CD4-positive, CD25-positive, alpha-beta regulatory T cell (primary cell): ENCODE results near the gene ITGAV. TPM values are rescaled to one million over a fixed set of nuclear protein-coding genes. Genes with fewer than 3 reads are reported as not detected.

Experiments
- ATAC-seq, 2 donors: fragments of 150-1000 bp; cut with Tn5 transposase; one replicate each; pipeline ENCODE4 v1.10.0; 2021; ENCODE audit warnings: low read depth in 2 of 2, moderate number of reproducible peaks in 2 of 2, moderate library complexity in 1 of 2
- DNase-seq, 3 donors: peaks; one replicate each; pipeline versions ENCODE4 v3.0.0 to v3.0.0-alpha.2; 2012 to 2022; ENCODE audit warnings: mixed read lengths in 1 of 3
- H3K27ac ChIP-seq: one replicate; pipeline ENCODE4 v1.7.0; 2013; ENCODE audit warnings: mild to moderate bottlenecking, low read length; ENCODE audit not compliant: insufficient read depth, poor library complexity, severe bottlenecking
- H3K27me3 ChIP-seq: one replicate; pipeline ENCODE4 v1.7.0; 2013; ENCODE audit warnings: low read length; ENCODE audit not compliant: control insufficient read depth, insufficient read depth
- H3K36me3 ChIP-seq: one replicate; pipeline ENCODE4 v1.7.0; 2013; ENCODE audit warnings: mild to moderate bottlenecking, low read length, moderate library complexity; ENCODE audit not compliant: control insufficient read depth, insufficient read depth
- H3K4me1 ChIP-seq: 2 replicates; pipeline ENCODE4 v1.7.0; 2013; ENCODE audit warnings: mild to moderate bottlenecking, low read length; ENCODE audit not compliant: insufficient read depth, control insufficient read depth, poor library complexity, severe bottlenecking
- H3K4me3 ChIP-seq: one replicate; pipeline ENCODE4 v1.7.0; 2013; ENCODE audit warnings: low read depth, mild to moderate bottlenecking, low read length, moderate library complexity
- H3K9me3 ChIP-seq, 2 experiments: 1 replicate in 1 of 2; 2 replicates in 1 of 2; pipeline ENCODE4 v1.7.0; 2013; ENCODE audit warnings: low read length in 2 of 2, mild to moderate bottlenecking in 1 of 2, moderate library complexity in 1 of 2; ENCODE audit not compliant: control insufficient read depth in 2 of 2
- H3K27ac Mint-ChIP-seq, 3 donors: one replicate each; pipeline ENCODE4 v1.8.0; 2020 to 2022; ENCODE audit warnings: mild to moderate bottlenecking in 3 of 3, mixed read lengths in 3 of 3, moderate library complexity in 2 of 3
- H3K27me3 Mint-ChIP-seq: one replicate; pipeline ENCODE4 v1.8.0; 2022; ENCODE audit warnings: mild to moderate bottlenecking, mixed read lengths
- H3K36me3 Mint-ChIP-seq: one replicate; pipeline ENCODE4 v1.8.0; 2020; ENCODE audit warnings: mixed read lengths
- H3K4me1 Mint-ChIP-seq, 4 donors: one replicate each; pipeline ENCODE4 v1.8.0; 2020 to 2022; ENCODE audit warnings: mixed read lengths in 4 of 4, mild to moderate bottlenecking in 1 of 4
- H3K4me3 Mint-ChIP-seq, 4 donors: one replicate each; pipeline ENCODE4 v1.8.0; 2020 to 2022; ENCODE audit warnings: mild to moderate bottlenecking in 4 of 4, mixed read lengths in 4 of 4, moderate library complexity in 3 of 4
- H3K9me3 Mint-ChIP-seq, 7 donors: one replicate each; pipeline ENCODE4 v1.8.0; 2020 to 2022; ENCODE audit warnings: mixed read lengths in 7 of 7, mild to moderate bottlenecking in 3 of 7, moderate library complexity in 2 of 7
- polyA plus RNA-seq, 4 donors: library from polyadenylated mRNA; unstranded; fragments of 300-500 nt; fragmentation: Illumina TruSeq; gene quantifications; one replicate each; pipeline ENCODE4 v1.2.3, GENCODE V29; 2021
- total RNA-seq: library from RNA; stranded (reverse); gene quantifications from one replicate; pipeline ENCODE4 v1.2.3, GENCODE V29; 2022

The ITGAV gene
- total and polyA plus RNA-seq, 5 donors from 2014 or later = 0.36 to 8.1 (median 0.85) TPM

- peaks cover 21% of the 10 kb centered on the region for H3K27me3 ChIP-seq
- H3K4me1 Mint-ChIP-seq = peaks cover 0 to 9% (median 3%) of the 10 kb centered on the region in 4 donors
- no peak overlapping the region for H3K4me3 Mint-ChIP-seq
- H3K9me3 ChIP-seq = no peaks in the 10 kb centered on the region
- no peak overlapping the region for H3K4me3 ChIP-seq
- peaks cover 46% of the 10 kb centered on the region for H3K27me3 Mint-ChIP-seq
- no peak for DNase-seq
- no peak for ATAC-seq
- peaks cover 0 to 9% (median 2%) of the 10 kb centered on the region in 7 donors for H3K9me3 Mint-ChIP-seq
- H3K27ac Mint-ChIP-seq = no peak overlapping the region
- no peaks in the 10 kb centered on the region for H3K36me3 ChIP-seq
- H3K36me3 Mint-ChIP-seq = no peaks in the 10 kb centered on the region
- peaks cover 13% of the 10 kb centered on the region for H3K4me1 ChIP-seq
- H3K27ac ChIP-seq = no peak overlapping the region
These were observed 106.4 kb downstream of the ITGAV start for GRCh38 chr2:186696290-186696689.

DNA sequence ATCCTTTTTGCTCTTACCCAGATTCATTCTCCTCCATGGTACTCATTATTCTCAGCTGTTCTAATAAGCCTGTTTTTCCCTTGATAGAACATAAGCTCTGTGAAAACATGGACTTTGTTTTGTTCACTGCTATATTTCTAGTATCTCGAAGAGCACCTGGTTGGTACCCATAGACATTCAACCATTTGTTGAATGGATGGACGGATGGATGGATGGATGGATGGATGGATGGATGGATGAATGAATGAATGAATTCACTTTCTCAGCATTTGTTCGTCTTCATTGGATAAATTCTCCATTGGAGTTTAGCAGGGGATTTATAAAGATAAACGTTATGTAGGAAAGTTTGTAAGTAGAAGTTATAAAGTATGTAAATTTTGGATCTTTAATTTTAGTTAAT, 106.9 kb downstream of the ITGAV start:
- peaks cover 13% of the 10 kb centered on the region for H3K4me1 ChIP-seq
- Mint-ChIP-seq H3K4me3 (no peak overlapping the region), H3K36me3 (no peaks in the 10 kb centered on the region), H3K4me1 (peaks cover 0 to 9% (median 3%) of the 10 kb centered on the region in 4 donors), H3K9me3 (peaks cover 0 to 8% (median 2%) of the 10 kb centered on the region in 7 donors), H3K27me3 (peaks cover 46% of the 10 kb centered on the region), H3K27ac (no peak overlapping the region)
- ATAC-seq (no peak), DNase-seq (no peak)
- no peak overlapping the region for H3K4me3 ChIP-seq
- H3K27me3 ChIP-seq = peaks cover 21% of the 10 kb centered on the region
- H3K9me3 ChIP-seq = no peaks in the 10 kb centered on the region
- H3K27ac ChIP-seq = no peak overlapping the region
- no peaks in the 10 kb centered on the region for H3K36me3 ChIP-seq

GRCh38 chr2:186697536-186697935, 107.7 kb downstream of the ITGAV start:
- no peaks in the 10 kb centered on the region for H3K9me3 ChIP-seq
- H3K4me3 Mint-ChIP-seq = no peak overlapping the region
- H3K27me3 ChIP-seq = peaks cover 18% of the 10 kb centered on the region
- peaks cover 13% of the 10 kb centered on the region for H3K4me1 ChIP-seq
- DNase-seq (no peak), ATAC-seq (no peak)
- H3K27me3 Mint-ChIP-seq = peaks cover 46% of the 10 kb centered on the region
- H3K36me3 Mint-ChIP-seq = no peaks in the 10 kb centered on the region
- H3K4me1 Mint-ChIP-seq = peaks cover 0 to 9% (median 3%) of the 10 kb centered on the region in 4 donors
- no peak overlapping the region for H3K27ac Mint-ChIP-seq
- H3K27ac ChIP-seq = no peak overlapping the region
- H3K4me3 ChIP-seq = no peak overlapping the region
- no peaks in the 10 kb centered on the region for H3K36me3 ChIP-seq
- peaks cover 0 to 6% (median 2%) of the 10 kb centered on the region in 7 donors for H3K9me3 Mint-ChIP-seq

GRCh38 chr2:186699742-186700141, 109.9 kb downstream of the ITGAV start:
- peaks cover 18% of the 10 kb centered on the region for H3K27me3 ChIP-seq

GRCh38 chr2:186702006-186702405, 112.2 kb downstream of the ITGAV start:
- Histone ChIP-seq H3K36me3 (no peaks in the 10 kb centered on the region), H3K27me3 (peaks cover 3% of the 10 kb centered on the region), H3K4me1 (no peaks in the 10 kb centered on the region), H3K9me3 (no peaks in the 10 kb centered on the region), H3K4me3 (no peak overlapping the region), H3K27ac (no peak overlapping the region)
- H3K4me1 Mint-ChIP-seq = no peaks in the 10 kb centered on the region
- H3K4me3 Mint-ChIP-seq = no peak overlapping the region
- ATAC-seq = no peak
- peaks cover 11% of the 10 kb centered on the region for H3K27me3 Mint-ChIP-seq
- DNase-seq = no peak
- no peaks in the 10 kb centered on the region for H3K36me3 Mint-ChIP-seq
- H3K27ac Mint-ChIP-seq = no peak overlapping the region
- H3K9me3 Mint-ChIP-seq = peaks cover 0 to 1% (median 0%) of the 10 kb centered on the region in 7 donors

More at GRCh38 chr2:186699742-186700141, 109.9 kb downstream of the ITGAV start:
- Mint-ChIP-seq H3K4me1 (peaks cover 0 to 5% (median 0%) of the 10 kb centered on the region in 4 donors), H3K27ac (peak overlapping the region in 1 of 3 donors; percentile 44), H3K9me3 (peaks cover 0 to 4% (median 0%) of the 10 kb centered on the region in 7 donors), H3K4me3 (no peak overlapping the region), H3K36me3 (no peaks in the 10 kb centered on the region), H3K27me3 (peaks cover 33% of the 10 kb centered on the region)
- no peaks in the 10 kb centered on the region for H3K4me1 ChIP-seq
- ATAC-seq = no peak
- H3K9me3 ChIP-seq = no peaks in the 10 kb centered on the region
- no peak overlapping the region for H3K27ac ChIP-seq
- H3K4me3 ChIP-seq = no peak overlapping the region
- DNase-seq = no peak
- H3K36me3 ChIP-seq = no peaks in the 10 kb centered on the region

DNA sequence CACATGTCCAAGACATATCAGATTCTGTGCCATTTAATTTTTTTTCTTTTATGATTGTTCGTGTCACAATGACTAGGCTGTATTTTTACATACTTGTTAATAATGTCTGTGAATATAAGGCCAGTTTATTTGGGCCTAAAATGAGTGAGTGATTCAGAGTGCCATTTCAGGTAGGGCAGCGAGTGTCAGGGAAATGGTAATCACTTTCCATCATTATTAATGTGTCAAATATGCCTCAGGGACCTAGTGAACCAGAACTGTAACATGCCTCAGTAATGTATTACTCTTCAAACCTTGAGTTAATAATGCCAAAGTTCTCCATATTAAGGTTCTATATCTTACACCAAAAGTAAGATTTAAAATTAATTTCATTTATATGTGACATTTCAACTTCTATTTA, 112.6 kb downstream of the ITGAV start:
- no peak for DNase-seq
- H3K27ac Mint-ChIP-seq = no peak overlapping the region
- no peaks in the 10 kb centered on the region for H3K4me1 Mint-ChIP-seq
- no peak overlapping the region for H3K4me3 Mint-ChIP-seq
- H3K36me3 Mint-ChIP-seq = no peaks in the 10 kb centered on the region
- no peak overlapping the region for H3K27ac ChIP-seq
- peaks cover 11% of the 10 kb centered on the region for H3K27me3 Mint-ChIP-seq
- peaks cover 0 to 1% (median 0%) of the 10 kb centered on the region in 7 donors for H3K9me3 Mint-ChIP-seq
- peaks cover 3% of the 10 kb centered on the region for H3K27me3 ChIP-seq
- no peaks in the 10 kb centered on the region for H3K9me3 ChIP-seq
- ATAC-seq = no peak
- no peak overlapping the region for H3K4me3 ChIP-seq
- no peaks in the 10 kb centered on the region for H3K4me1 ChIP-seq
- H3K36me3 ChIP-seq = no peaks in the 10 kb centered on the region

GRCh38 chr2:186704897-186705296, 115.0 kb downstream of the ITGAV start:
- Histone ChIP-seq H3K4me1 (no peaks in the 10 kb centered on the region), H3K9me3 (no peaks in the 10 kb centered on the region), H3K27me3 (no peaks in the 10 kb centered on the region), H3K4me3 (no peak overlapping the region), H3K36me3 (no peaks in the 10 kb centered on the region), H3K27ac (no peak overlapping the region)
- Mint-ChIP-seq H3K27me3 (peaks cover 5% of the 10 kb centered on the region), H3K4me1 (no peaks in the 10 kb centered on the region), H3K36me3 (no peaks in the 10 kb centered on the region), H3K27ac (no peak overlapping the region), H3K9me3 (peaks cover 0 to 1% (median 0%) of the 10 kb centered on the region in 7 donors), H3K4me3 (no peak overlapping the region)
- ATAC-seq = no peak
- no peak for DNase-seq
